Activated CD8-positive, alpha-beta T cell treated with anti-CD3 and anti-CD28 coated beads for 36 hours (primary cell): Measurements from ENCODE around the gene PRKG1. TPM values are rescaled to one million over a fixed set of nuclear protein-coding genes. Genes with fewer than 3 reads are reported as not detected.
"Not testable (repeated sequence)": the region's sequence is repeated elsewhere in the genome, so short reads cannot be mapped to it uniquely, and the experiment has no call there.

Experiments
- ATAC-seq: fragments of 200-7000 bp; cut with Tn5 transposase; one replicate; pipeline ENCODE4 v1.10.0; 2021; ENCODE audit warnings: mild to moderate bottlenecking, moderate library complexity
- CTCF ChIA-PET: fragments of 350-600 bp; sonication (Branson Sonifier 250); formaldehyde crosslinking; loops from one replicate; lab custom pipeline; 2021; ENCODE audit warnings: antibody characterized with exemption; lab: Charles Lee
- POLR2A ChIA-PET: fragments of 350-600 bp; sonication (Branson Sonifier 250); formaldehyde crosslinking; loops from one replicate; lab custom pipeline; 2021; ENCODE audit warnings: antibody characterized with exemption; lab: Charles Lee
- DNase-seq: peaks from one replicate; pipeline ENCODE4 v3.0.0-alpha.2; 2020
- H3K27ac Mint-ChIP-seq: one replicate; pipeline ENCODE4 v1.8.0; 2021; ENCODE audit warnings: mild to moderate bottlenecking, mixed read lengths
- H3K27me3 Mint-ChIP-seq: one replicate; pipeline ENCODE4 v1.8.0; 2021; ENCODE audit warnings: mixed read lengths
- H3K36me3 Mint-ChIP-seq: one replicate; pipeline ENCODE4 v1.8.0; 2021; ENCODE audit warnings: low read depth, mixed read lengths
- H3K4me1 Mint-ChIP-seq: one replicate; pipeline ENCODE4 v1.8.0; 2021; ENCODE audit warnings: low read depth, mixed read lengths
- H3K4me3 Mint-ChIP-seq: one replicate; pipeline ENCODE4 v1.8.0; 2021; ENCODE audit warnings: mild to moderate bottlenecking, moderate library complexity, mixed read lengths
- H3K9me3 Mint-ChIP-seq: one replicate; pipeline ENCODE4 v1.8.0; 2021; ENCODE audit warnings: mixed read lengths
- intact Hi-C: fragments of 100-400 bp; cut with micrococcal nuclease; formaldehyde crosslinking; loops from one replicate; pipeline ENCODE4 v1.10.0; 2022
- total RNA-seq, 2 experiments: library from RNA; stranded (reverse); gene quantifications; one replicate each; pipeline ENCODE4 v1.2.3, GENCODE V29; 2021
- TF ChIP-seq, protein P1 (sequence below): fragments of 200-600 bp; IDR thresholded peaks from one replicate; pipeline ENCODE4 v1.8.0; 2022; ENCODE audit warnings: antibody characterized with exemption, mild to moderate bottlenecking

Gene PRKG1
- total RNA-seq, 2 experiments from 2014 or later, result not detected

- Mint-ChIP-seq H3K4me1 (no peaks in the 10 kb centered on the region), H3K4me3 (no peak overlapping the region), H3K36me3 (no peaks in the 10 kb centered on the region), H3K9me3 (peaks cover 2% of the 10 kb centered on the region), H3K27me3 (no peaks in the 10 kb centered on the region), H3K27ac (no peak overlapping the region)
- ATAC-seq (no peak), DNase-seq (no peak)
- intact Hi-C loops, result no loop called here
- TF ChIP-seq, protein P1, sequence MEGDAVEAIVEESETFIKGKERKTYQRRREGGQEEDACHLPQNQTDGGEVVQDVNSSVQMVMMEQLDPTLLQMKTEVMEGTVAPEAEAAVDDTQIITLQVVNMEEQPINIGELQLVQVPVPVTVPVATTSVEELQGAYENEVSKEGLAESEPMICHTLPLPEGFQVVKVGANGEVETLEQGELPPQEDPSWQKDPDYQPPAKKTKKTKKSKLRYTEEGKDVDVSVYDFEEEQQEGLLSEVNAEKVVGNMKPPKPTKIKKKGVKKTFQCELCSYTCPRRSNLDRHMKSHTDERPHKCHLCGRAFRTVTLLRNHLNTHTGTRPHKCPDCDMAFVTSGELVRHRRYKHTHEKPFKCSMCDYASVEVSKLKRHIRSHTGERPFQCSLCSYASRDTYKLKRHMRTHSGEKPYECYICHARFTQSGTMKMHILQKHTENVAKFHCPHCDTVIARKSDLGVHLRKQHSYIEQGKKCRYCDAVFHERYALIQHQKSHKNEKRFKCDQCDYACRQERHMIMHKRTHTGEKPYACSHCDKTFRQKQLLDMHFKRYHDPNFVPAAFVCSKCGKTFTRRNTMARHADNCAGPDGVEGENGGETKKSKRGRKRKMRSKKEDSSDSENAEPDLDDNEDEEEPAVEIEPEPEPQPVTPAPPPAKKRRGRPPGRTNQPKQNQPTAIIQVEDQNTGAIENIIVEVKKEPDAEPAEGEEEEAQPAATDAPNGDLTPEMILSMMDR, result no peak
- CTCF ChIA-PET, result no interaction called here
- POLR2A ChIA-PET, result no interaction called here
These were observed 253.1 kb downstream of the PRKG1 start for GRCh38 chr10:51327432-51327831.

GRCh38 chr10:51340366-51340765, 266.1 kb downstream of the PRKG1 start:
- Mint-ChIP-seq H3K36me3 (no peaks in the 10 kb centered on the region), H3K4me1 (no peaks in the 10 kb centered on the region), H3K27ac (no peak overlapping the region), H3K9me3 (no peaks in the 10 kb centered on the region), H3K27me3 (no peaks in the 10 kb centered on the region), H3K4me3 (no peak overlapping the region)
- DNase-seq (no peak), ATAC-seq (no peak)
- POLR2A ChIA-PET, result no interaction called here
- CTCF ChIA-PET, result no interaction called here
- intact Hi-C loops, result no loop called here
- TF ChIP-seq, protein P1, result no peak

DNA sequence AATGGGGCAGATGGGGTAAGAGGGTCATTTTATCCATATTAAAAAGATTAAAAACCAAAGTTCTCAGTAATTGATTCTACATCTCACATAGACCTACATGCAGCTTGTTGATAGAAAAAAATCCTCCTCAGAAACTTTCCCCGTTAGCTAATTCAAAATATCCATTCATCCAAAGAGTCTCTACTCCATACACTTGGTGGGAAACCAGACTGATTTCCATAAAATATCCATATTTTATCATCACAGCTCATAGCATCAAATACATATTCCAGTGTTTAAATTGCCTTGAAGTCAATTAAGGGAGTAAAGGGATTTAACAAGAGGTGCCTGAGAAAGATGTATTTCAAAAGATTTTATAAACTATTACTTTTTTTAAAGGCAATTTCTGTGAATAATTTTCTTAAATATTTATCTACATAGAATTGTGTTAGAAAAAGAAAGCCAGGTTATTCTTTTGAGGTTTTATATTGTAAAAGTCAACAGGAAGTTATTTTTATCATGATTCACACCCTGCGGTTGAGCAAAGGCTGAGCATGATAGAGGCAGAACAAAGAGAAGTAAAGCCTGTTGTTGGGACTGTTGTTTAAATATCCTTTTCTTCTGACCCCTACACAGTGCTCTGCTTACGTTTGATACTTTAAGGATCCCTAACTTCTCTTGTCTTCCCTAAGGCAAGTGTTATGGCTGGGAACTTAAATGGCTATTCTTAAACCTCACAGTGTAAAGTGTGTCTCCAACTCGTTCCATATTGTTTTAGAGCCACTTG, 266.7 kb downstream of the PRKG1 start:
- Mint-ChIP-seq H3K4me1 (no peaks in the 10 kb centered on the region), H3K27ac (no peak overlapping the region), H3K27me3 (no peaks in the 10 kb centered on the region), H3K36me3 (no peaks in the 10 kb centered on the region), H3K9me3 (no peaks in the 10 kb centered on the region), H3K4me3 (no peak overlapping the region)
- DNase-seq, result no peak
- ATAC-seq, result no peak
- TF ChIP-seq, protein P1, result no peak
- ChIA-PET POLR2A (no interaction called here), CTCF (no interaction called here)
- intact Hi-C loops, result no loop called here

DNA sequence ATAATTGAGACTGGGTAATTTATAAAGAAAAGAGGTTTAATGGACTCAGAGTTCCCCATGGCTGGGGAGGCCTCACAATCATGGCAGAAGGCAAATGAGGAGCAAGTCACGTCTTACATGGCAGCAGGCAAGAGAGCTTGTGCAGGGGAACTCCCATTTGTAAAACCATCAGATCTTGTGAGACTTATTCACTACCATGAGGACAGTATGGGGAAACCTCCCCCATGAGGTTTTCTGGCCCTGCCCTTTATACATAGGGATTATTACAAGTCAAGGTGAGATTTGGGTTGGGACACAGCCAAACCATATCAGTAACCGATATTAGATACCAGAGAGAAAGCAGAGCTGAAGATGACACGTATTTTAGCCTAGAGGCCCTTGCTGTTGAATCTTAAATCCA, 267.5 kb downstream of the PRKG1 start:
- ATAC-seq, CTCF ChIA-PET, intact Hi-C loops, POLR2A ChIA-PET, H3K4me1 Mint-ChIP-seq, DNase-seq, H3K36me3 Mint-ChIP-seq, H3K27me3 Mint-ChIP-seq, H3K4me3 Mint-ChIP-seq, H3K9me3 Mint-ChIP-seq: not testable (repeated sequence)
- H3K27ac Mint-ChIP-seq, result peak overlapping the region; percentile 18

DNA sequence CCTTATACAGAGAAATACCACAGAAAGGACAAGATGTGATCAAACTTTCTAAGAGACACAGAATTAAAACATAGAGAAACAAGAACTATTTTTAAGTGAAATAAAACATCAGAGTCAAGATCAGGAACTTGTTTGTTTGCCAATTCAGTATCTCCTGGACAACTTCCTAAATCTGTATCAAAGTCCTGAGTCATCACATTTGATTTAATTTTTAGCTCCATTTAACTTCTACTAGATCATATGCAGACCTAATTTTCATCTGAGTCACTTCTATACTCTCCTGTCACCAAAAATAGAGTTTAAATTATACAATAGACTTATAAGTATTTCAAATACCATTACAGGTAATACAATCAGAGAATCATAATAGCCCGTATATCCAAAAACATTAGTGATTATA, 268.1 kb downstream of the PRKG1 start:
- TF ChIP-seq, protein P1, result no peak
- Mint-ChIP-seq H3K36me3 (no peaks in the 10 kb centered on the region), H3K4me1 (no peaks in the 10 kb centered on the region), H3K27ac (no peak overlapping the region), H3K9me3 (no peaks in the 10 kb centered on the region), H3K4me3 (no peak overlapping the region), H3K27me3 (no peaks in the 10 kb centered on the region)
- DNase-seq (no peak), ATAC-seq (no peak)
- POLR2A ChIA-PET, result no interaction called here
- CTCF ChIA-PET, result no interaction called here
- intact Hi-C loops, result no loop called here
